ENCODE measurements around the gene TRPV2.

DNA sequence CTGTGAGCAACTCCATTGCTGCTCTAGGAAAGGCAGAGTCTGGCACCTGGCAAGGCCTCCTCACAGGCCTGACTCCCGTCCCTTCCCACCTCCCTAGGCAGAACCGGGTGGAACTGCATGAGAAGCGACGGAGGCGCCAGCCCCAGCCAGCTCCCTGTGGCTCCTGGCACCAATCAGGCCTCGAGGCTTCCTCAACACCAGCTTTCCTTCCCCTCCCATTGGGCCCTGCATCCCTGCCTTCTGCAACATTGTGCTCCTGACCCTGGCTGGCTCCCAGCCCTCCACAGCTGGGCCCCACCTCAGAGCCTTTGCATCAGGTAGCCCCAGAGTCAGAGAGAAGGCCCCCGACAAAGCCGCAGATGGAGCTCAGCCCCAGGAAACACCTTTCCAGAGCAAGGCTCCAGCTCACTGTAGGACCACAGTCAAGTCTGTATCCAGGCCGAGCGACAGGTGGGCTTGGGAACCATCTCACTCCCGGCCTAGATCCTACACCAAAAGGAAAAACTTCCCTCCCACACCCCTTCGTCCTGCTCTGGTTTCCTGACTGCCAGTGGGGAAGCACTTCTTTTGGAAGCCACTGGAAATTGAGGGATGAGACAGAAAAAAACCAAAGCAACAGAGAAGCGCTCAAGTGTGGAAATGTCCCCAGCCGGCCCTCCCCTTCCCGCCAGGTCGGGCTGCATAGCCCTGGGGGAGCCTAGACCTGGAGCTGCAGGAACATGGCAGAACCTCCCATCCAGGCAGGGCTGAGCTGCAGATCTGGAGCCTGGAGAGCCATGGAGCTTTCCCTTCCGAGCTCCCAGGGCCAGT is 45.6 kb downstream of the TRPV2 start:
- no peak for TF ChIP-seq BHLHE40 (IDR thresholded peaks at IDR 0.05; ENCODE audit: borderline replicate concordance in 1 of 2, low read depth in 2 of 2, low read length in 1 of 2)
- no peak for TF ChIP-seq EZH2 (IDR thresholded peaks at IDR 0.05; ENCODE audit: borderline replicate concordance, control insufficient read depth, low read depth, low read length)
- no peak for TF ChIP-seq POLR2AphosphoS5 (IDR thresholded peaks at IDR 0.05; ENCODE audit: low read length)
- TF ChIP-seq, protein P1, sequence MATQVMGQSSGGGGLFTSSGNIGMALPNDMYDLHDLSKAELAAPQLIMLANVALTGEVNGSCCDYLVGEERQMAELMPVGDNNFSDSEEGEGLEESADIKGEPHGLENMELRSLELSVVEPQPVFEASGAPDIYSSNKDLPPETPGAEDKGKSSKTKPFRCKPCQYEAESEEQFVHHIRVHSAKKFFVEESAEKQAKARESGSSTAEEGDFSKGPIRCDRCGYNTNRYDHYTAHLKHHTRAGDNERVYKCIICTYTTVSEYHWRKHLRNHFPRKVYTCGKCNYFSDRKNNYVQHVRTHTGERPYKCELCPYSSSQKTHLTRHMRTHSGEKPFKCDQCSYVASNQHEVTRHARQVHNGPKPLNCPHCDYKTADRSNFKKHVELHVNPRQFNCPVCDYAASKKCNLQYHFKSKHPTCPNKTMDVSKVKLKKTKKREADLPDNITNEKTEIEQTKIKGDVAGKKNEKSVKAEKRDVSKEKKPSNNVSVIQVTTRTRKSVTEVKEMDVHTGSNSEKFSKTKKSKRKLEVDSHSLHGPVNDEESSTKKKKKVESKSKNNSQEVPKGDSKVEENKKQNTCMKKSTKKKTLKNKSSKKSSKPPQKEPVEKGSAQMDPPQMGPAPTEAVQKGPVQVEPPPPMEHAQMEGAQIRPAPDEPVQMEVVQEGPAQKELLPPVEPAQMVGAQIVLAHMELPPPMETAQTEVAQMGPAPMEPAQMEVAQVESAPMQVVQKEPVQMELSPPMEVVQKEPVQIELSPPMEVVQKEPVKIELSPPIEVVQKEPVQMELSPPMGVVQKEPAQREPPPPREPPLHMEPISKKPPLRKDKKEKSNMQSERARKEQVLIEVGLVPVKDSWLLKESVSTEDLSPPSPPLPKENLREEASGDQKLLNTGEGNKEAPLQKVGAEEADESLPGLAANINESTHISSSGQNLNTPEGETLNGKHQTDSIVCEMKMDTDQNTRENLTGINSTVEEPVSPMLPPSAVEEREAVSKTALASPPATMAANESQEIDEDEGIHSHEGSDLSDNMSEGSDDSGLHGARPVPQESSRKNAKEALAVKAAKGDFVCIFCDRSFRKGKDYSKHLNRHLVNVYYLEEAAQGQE (IDR thresholded peaks at IDR 0.05; ENCODE audit: low read depth, low read length): no peak
- no peak for TF ChIP-seq ASH2L (IDR thresholded peaks at IDR 0.05; ENCODE audit: borderline replicate concordance, low read depth)
- TF ChIP-seq JUNB (IDR thresholded peaks at IDR 0.05): no peak
- no peak for TF ChIP-seq NR2C1 (IDR thresholded peaks at IDR 0.05)
- TF ChIP-seq POLR2A (IDR thresholded peaks at IDR 0.05; ENCODE audit: low read depth, low read length): no peak
- TF ChIP-seq NRF1 (conservative IDR thresholded peaks at IDR 0.05; ENCODE audit: low read depth, low read length): no peak
- TF ChIP-seq EGR1 (IDR thresholded peaks at IDR 0.05; ENCODE audit: borderline replicate concordance in 1 of 2, low read depth in 2 of 2, low read length in 2 of 2): no peak
- TF ChIP-seq, protein P2, sequence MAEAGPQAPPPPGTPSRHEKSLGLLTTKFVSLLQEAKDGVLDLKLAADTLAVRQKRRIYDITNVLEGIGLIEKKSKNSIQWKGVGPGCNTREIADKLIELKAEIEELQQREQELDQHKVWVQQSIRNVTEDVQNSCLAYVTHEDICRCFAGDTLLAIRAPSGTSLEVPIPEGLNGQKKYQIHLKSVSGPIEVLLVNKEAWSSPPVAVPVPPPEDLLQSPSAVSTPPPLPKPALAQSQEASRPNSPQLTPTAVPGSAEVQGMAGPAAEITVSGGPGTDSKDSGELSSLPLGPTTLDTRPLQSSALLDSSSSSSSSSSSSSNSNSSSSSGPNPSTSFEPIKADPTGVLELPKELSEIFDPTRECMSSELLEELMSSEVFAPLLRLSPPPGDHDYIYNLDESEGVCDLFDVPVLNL (IDR thresholded peaks at IDR 0.05; ENCODE audit: low read depth, low read length): no peak
- no peak for TF ChIP-seq SMAD5 (IDR thresholded peaks at IDR 0.05; ENCODE audit: low read depth)

All from GM12878 (cell line).